HCT116 (cell line): ENCODE results near the gene MAP7. TPM values are rescaled to one million over a fixed set of nuclear protein-coding genes. Genes with fewer than 3 reads are reported as not detected.

Source experiments
- ATAC-seq: fragments of 200-7000 bp; cut with Tn5 transposase; 2 replicates; pipeline ENCODE4 v1.9.1; 2020; ENCODE audit warnings: mild to moderate bottlenecking, moderate library complexity
- BruUV-seq: library from RNA; stranded (reverse); fragments of 400-500 nt; replicated peaks from 2 replicates; lab custom pipeline; 2021; lab: Mats Ljungman, UMichigan
- CTCF ChIA-PET: fragments of 300-600 bp; sonication (Branson Sonifier 250); formaldehyde crosslinking; loops from one replicate; lab custom pipeline; 2021; ENCODE audit warnings: antibody characterized with exemption; lab: Charles Lee
- POLR2A ChIA-PET: fragments of 300-600, 350-600 bp; sonication (Branson Sonifier 250); formaldehyde crosslinking; loops from one replicate; lab custom pipeline; 2021; ENCODE audit warnings: antibody characterized with exemption; lab: Charles Lee
- RAD21 ChIA-PET, 2 experiments: fragments of 300-600 bp; sonication (Branson Sonifier 250); formaldehyde crosslinking; loops; one replicate each; lab custom pipeline; 2023; ENCODE audit warnings: low total read pairs in 2 of 2; ENCODE audit not compliant: uncharacterized antibody in 2 of 2, unreplicated experiment in 2 of 2, low non-redundant PET in 1 of 2; lab: Charles Lee
- DNase-seq: peaks from one replicate; pipeline ENCODE4 v3.0.0-alpha.2; 2010; ENCODE audit warnings: low read depth, low spot score
- H2AFZ ChIP-seq: fragments of 200-600 bp; shearing (Covaris generic), sonication (generic); 2 replicates; pipeline ENCODE4 v1.6.1; 2017; ENCODE audit warnings: low read depth, mixed run types, mixed read lengths, antibody characterized with exemption, low read length; ENCODE audit not compliant: poor library complexity, severe bottlenecking
- H3K27ac ChIP-seq: 2 replicates; pipeline ENCODE4 v1.5.1; 2012; ENCODE audit warnings: low read depth, low read length
- H3K27me3 ChIP-seq: fragments of 200-600 bp; sonication (generic); 2 replicates; pipeline ENCODE4 v1.6.1; 2016; ENCODE audit warnings: mixed run types, low read length, mixed read lengths; ENCODE audit not compliant: insufficient read depth
- H3K36me3 ChIP-seq, 2 experiments: fragments of 200-500 bp in 1 of 2; fragments of 200-600 bp in 1 of 2; sonication (Bioruptor generic) in 1 of 2; sonication (generic) in 1 of 2; 2 replicates each; pipeline versions ENCODE4 v1.5.1 to v1.6.1; 2014 to 2016; ENCODE audit warnings: low read length in 2 of 2, inconsistent platforms in 1 of 2, mixed read lengths in 1 of 2, mixed run types in 1 of 2; ENCODE audit not compliant: insufficient read depth in 2 of 2, control insufficient read depth in 1 of 2
- H3K4me1 ChIP-seq, 2 experiments: fragments of 200-600 bp in 1 of 2; sonication (generic) in 1 of 2; 2 replicates each; pipeline versions ENCODE4 v1.5.1 to v1.6.1; 2012 to 2017; ENCODE audit warnings: low read length in 2 of 2, inconsistent platforms in 1 of 2, mild to moderate bottlenecking in 1 of 2, mixed read lengths in 1 of 2, mixed run types in 1 of 2, moderate library complexity in 1 of 2; ENCODE audit not compliant: insufficient read depth in 2 of 2, control insufficient read depth in 1 of 2
- H3K4me2 ChIP-seq: fragments of 200-600 bp; sonication (generic); 2 replicates; pipeline ENCODE4 v1.6.1; 2017; ENCODE audit warnings: mixed run types, low read length, mixed read lengths
- H3K4me3 ChIP-seq, 2 experiments: fragments of 200-600 bp in 1 of 2; sonication (generic) in 1 of 2; replicated peaks in 1 of 2; 2 replicates each; pipeline ENCODE4 v1.5.1; 2011 to 2016; ENCODE audit warnings: low read length in 2 of 2, control low read depth in 1 of 2, low read depth in 1 of 2, mild to moderate bottlenecking in 1 of 2, mixed read lengths in 1 of 2, mixed run types in 1 of 2
- H3K79me2 ChIP-seq: fragments of 200-600 bp; sonication (generic); 2 replicates; pipeline ENCODE4 v1.6.1; 2017; ENCODE audit warnings: mild to moderate bottlenecking, mixed run types, low read length, moderate library complexity, mixed read lengths; ENCODE audit not compliant: insufficient read depth
- H3K9ac ChIP-seq: fragments of 200-600 bp; sonication (generic); 2 replicates; pipeline ENCODE4 v1.6.1; 2016; ENCODE audit warnings: low read length, mixed read lengths
- H3K9me2 ChIP-seq: fragments of 200-600 bp; sonication (generic), shearing (Covaris generic); 2 replicates; pipeline ENCODE4 v1.6.1; 2017; ENCODE audit warnings: mixed run types, mild to moderate bottlenecking, moderate library complexity; ENCODE audit not compliant: insufficient read depth
- H3K9me3 ChIP-seq, 2 experiments: fragments of 200-500 bp in 1 of 2; fragments of 200-600 bp in 1 of 2; sonication (Bioruptor generic) in 1 of 2; sonication (generic) in 1 of 2; 2 replicates each; pipeline ENCODE4 v1.6.1; 2014 to 2017; ENCODE audit warnings: low read length in 2 of 2, mixed read lengths in 2 of 2, inconsistent platforms in 1 of 2, low read depth in 1 of 2, mild to moderate bottlenecking in 1 of 2, mixed run types in 1 of 2, moderate library complexity in 1 of 2; ENCODE audit not compliant: control insufficient read depth in 1 of 2, insufficient read depth in 1 of 2
- H4K20me1 ChIP-seq: fragments of 200-600 bp; sonication (generic), shearing (Covaris generic); 2 replicates; pipeline ENCODE4 v1.6.1; 2017; ENCODE audit warnings: mixed run types, mild to moderate bottlenecking, moderate library complexity; ENCODE audit not compliant: insufficient read depth
- ATF3 ChIP-seq: IDR thresholded peaks from 2 replicates; pipeline ENCODE4 v1.6.1; 2012
- CBX3 ChIP-seq: IDR thresholded peaks from 2 replicates; pipeline ENCODE4 v1.6.1; 2012; ENCODE audit warnings: low read depth
- CTCF ChIP-seq, 3 experiments: fragments of 200-600 bp in 1 of 3; sonication (generic) in 1 of 3; IDR thresholded peaks in 2 of 3; conservative IDR thresholded peaks in 1 of 3; 2 replicates each; pipeline ENCODE4 v1.5.1; 2012 to 2017; ENCODE audit warnings: low read depth in 2 of 3, low read length in 2 of 3, antibody characterized with exemption in 1 of 3, borderline replicate concordance in 1 of 3, control low read depth in 1 of 3, mild to moderate bottlenecking in 1 of 3, mixed read lengths in 1 of 3, mixed run types in 1 of 3, moderate library complexity in 1 of 3; ENCODE audit not compliant: insufficient read depth in 1 of 3
- EGR1 ChIP-seq: IDR thresholded peaks from 2 replicates; pipeline ENCODE4 v1.6.1; 2012; ENCODE audit warnings: low read depth
- ELF1 ChIP-seq: IDR thresholded peaks from 2 replicates; pipeline ENCODE4 v1.6.1; 2012; ENCODE audit warnings: low read depth, borderline replicate concordance
- EZH2phosphoT487 ChIP-seq: fragments of 200-600 bp; IDR thresholded peaks from 2 replicates; pipeline ENCODE4 v1.6.1; 2018; ENCODE audit warnings: antibody characterized with exemption, borderline replicate concordance
- MAX ChIP-seq: IDR thresholded peaks from 2 replicates; pipeline ENCODE4 v1.6.1; 2012
- POLR2A ChIP-seq: IDR thresholded peaks from 2 replicates; pipeline ENCODE4 v1.7.0; 2011; ENCODE audit warnings: borderline replicate concordance; ENCODE audit not compliant: insufficient read depth, insufficient read length; ENCODE audit errors: extremely low read depth
- POLR2AphosphoS5 ChIP-seq: IDR thresholded peaks from 2 replicates; pipeline ENCODE4 v1.6.1; 2011; ENCODE audit warnings: mild to moderate bottlenecking, low read depth, low read length, moderate library complexity
- RAD21 ChIP-seq: IDR thresholded peaks from 2 replicates; pipeline ENCODE4 v1.6.1; 2012; ENCODE audit warnings: low read depth, mild to moderate bottlenecking
- REST ChIP-seq: IDR thresholded peaks from 2 replicates; pipeline ENCODE4 v1.6.1; 2012; ENCODE audit warnings: low read depth
- SIN3A ChIP-seq: IDR thresholded peaks from 2 replicates; pipeline ENCODE4 v1.6.1; 2012; ENCODE audit warnings: low read depth
- SP1 ChIP-seq: IDR thresholded peaks from 2 replicates; pipeline ENCODE4 v1.6.1; 2012; ENCODE audit warnings: low read depth
- SRF ChIP-seq: IDR thresholded peaks from 2 replicates; pipeline ENCODE4 v1.6.1; 2012; ENCODE audit warnings: low read depth
- TCF7L2 ChIP-seq: IDR thresholded peaks from 2 replicates; pipeline ENCODE4 v1.7.0; 2011; ENCODE audit warnings: borderline replicate concordance, inconsistent platforms; ENCODE audit not compliant: insufficient read depth, insufficient read length; ENCODE audit errors: extremely low read depth
- YY1 ChIP-seq: IDR thresholded peaks from 2 replicates; pipeline ENCODE4 v1.6.1; 2011; ENCODE audit warnings: low read length, low read depth, moderate library complexity, mild to moderate bottlenecking; ENCODE audit not compliant: insufficient replicate concordance; ENCODE audit errors: extremely low read depth
- ZBTB33 ChIP-seq: IDR thresholded peaks from 2 replicates; pipeline ENCODE4 v1.6.1; 2011; ENCODE audit warnings: mild to moderate bottlenecking, low read length, moderate library complexity; ENCODE audit not compliant: insufficient replicate concordance; ENCODE audit errors: extremely low read depth
- ZFX ChIP-seq: fragments of 450-650 bp; IDR thresholded peaks from 2 replicates; pipeline ENCODE4 v1.6.1; 2017
- ZNF274 ChIP-seq: fragments of 200-500 bp; sonication (Bioruptor generic); IDR thresholded peaks from 2 replicates; pipeline ENCODE4 v1.6.1; 2014; ENCODE audit warnings: mild to moderate bottlenecking, low read depth, low read length, inconsistent platforms
- intact Hi-C: fragments of 100-400 bp; cut with micrococcal nuclease; formaldehyde crosslinking; loops from 2 replicates; pipeline ENCODE4 v1.10.0; 2022
- total RNA-seq: library from RNA; stranded (reverse); gene quantifications from one replicate; pipeline ENCODE4 v1.2.1, GENCODE V29; 2021; ENCODE audit not compliant: unreplicated experiment

Gene MAP7
- total RNA-seq, 1 experiment from 2014 or later, result 35.5 TPM

GRCh38 chr6:136553166-136553787 is 3.1 kb upstream of the MAP7 start:
- H3K27me3 ChIP-seq, result no peaks in the 10 kb centered on the region
- H3K4me2 ChIP-seq, result no peak overlapping the region
- TF ChIP-seq SRF (no peak), MAX (no peak), ZFX (no peak), RAD21 (no peak), ELF1 (no peak), ZNF274 (no peak), ATF3 (no peak), CTCF (IDR thresholded peaks at IDR 0.05 in 2 of 3, conservative IDR thresholded peaks at IDR 0.05 in 1 of 3; ENCODE audit: borderline replicate concordance in 1 of 3, insufficient read depth in 1 of 3, low read depth in 2 of 3, low read length in 2 of 3) (no peak), EGR1 (no peak), POLR2A (no peak), REST (no peak), TCF7L2 (no peak), ZBTB33 (no peak), POLR2AphosphoS5 (no peak), EZH2phosphoT487 (no peak), CBX3 (no peak), SP1 (no peak), YY1 (no peak), SIN3A (no peak)
- peaks cover 15% of the 10 kb centered on the region for H3K79me2 ChIP-seq
- H3K4me1 ChIP-seq, result peaks cover 6 to 17% of the 10 kb centered on the region in 2 experiments; a peak in 3 of 4 replicates
- H3K4me3 ChIP-seq, result no peak overlapping the region
- ATAC-seq (no peak), DNase-seq (no peak)
- no TSS peak for BruUV-seq
- H3K9me3 ChIP-seq, result no peaks in the 10 kb centered on the region
- no peak overlapping the region for H3K27ac ChIP-seq
- H3K9me2 ChIP-seq, result no peaks in the 10 kb centered on the region
- no peaks in the 10 kb centered on the region for H4K20me1 ChIP-seq
- CTCF ChIA-PET, result no interaction called here
- intact Hi-C loops, result loop anchor here (5.0 to 10.0 kb wide), 2 partner anchors 266 to 1018 kb away; partner anchors contain the start of gene BCLAF1
- POLR2A ChIA-PET, result no interaction called here
- no peak overlapping the region for H3K9ac ChIP-seq
- H2AFZ ChIP-seq, result no peak overlapping the region
- H3K36me3 ChIP-seq, result no peaks in the 10 kb centered on the region
- RAD21 ChIA-PET, result no interaction called here
